ENCODE measurements around the gene PRKCB. TPM values are rescaled to one million over a fixed set of nuclear protein-coding genes. Genes with fewer than 3 reads are reported as not detected.
A peak's percentile ranks its signal among the peaks of the same experiment; 100 is the strongest.
"Not testable (repeated sequence)": the region's sequence is repeated elsewhere in the genome, so short reads cannot be mapped to it uniquely, and the experiment has no call there.

PRKCB gene
- total RNA-seq, 1 donor from 2014 or later = 1.7 TPM

DNA sequence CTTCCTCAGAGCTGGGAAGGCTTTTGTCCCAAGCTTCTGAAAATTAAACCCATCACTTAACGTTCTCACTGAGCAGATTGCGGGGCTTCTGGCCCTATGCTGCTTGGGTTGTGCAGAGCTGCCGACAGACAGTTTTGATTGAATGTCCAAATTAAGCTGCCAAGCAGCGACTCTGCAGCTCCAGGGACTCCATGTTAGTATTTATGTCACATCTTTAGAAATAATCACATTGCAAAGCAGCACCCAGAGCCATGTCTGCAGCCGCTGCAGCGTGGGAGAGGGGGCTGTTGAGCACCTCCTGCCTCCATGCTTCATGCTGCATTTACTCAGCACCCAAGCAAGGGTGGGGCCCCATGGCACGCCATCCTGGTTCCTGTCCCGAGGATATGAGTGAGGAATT is 242.2 kb downstream of the PRKCB start:
- no peak for DNase-seq
- no peak for ATAC-seq (ENCODE audit: poor library complexity)
- intact Hi-C loops (cut with DNase I) = no loop called here

DNA sequence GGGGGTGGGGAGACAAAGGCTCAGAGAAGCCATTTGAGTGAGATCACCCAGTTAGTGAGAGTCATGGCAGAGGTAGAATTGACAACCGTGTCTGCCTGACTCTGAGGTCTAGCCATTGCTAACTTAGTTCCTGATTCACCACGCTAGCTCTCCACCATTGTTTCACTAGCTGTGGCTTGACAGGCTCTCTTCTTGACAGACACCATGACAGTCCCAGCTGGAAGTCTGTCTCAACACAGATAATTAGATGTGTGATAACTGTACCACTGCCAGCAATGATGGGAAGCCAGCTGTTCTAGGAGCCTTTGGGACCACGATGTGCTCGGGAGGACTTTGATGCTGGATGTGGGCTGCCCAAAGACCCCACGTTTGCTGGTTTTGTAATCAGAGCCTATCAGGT is 249.9 kb downstream of the PRKCB start:
- no peak for DNase-seq
- no peak for ATAC-seq (ENCODE audit: poor library complexity)
- intact Hi-C loops (cut with DNase I) = no loop called here

- DNase-seq (no peak), ATAC-seq (ENCODE audit: poor library complexity) (no peak)
- intact Hi-C loops (cut with DNase I) = no loop called here
Observed at GRCh38 chr16:24087891-24088410, 252.2 kb downstream of the PRKCB start.

- intact Hi-C loops (cut with DNase I) = no loop called here
- ATAC-seq (ENCODE audit: poor library complexity) (no peak), DNase-seq (no peak)
Observed at GRCh38 chr16:24088767-24089166, 253.0 kb downstream of the PRKCB start.

GRCh38 chr16:24091125-24091524 is 255.3 kb downstream of the PRKCB start:
- no peak for DNase-seq
- no peak for ATAC-seq (ENCODE audit: poor library complexity)
- intact Hi-C loops (cut with DNase I) = no loop called here

DNA sequence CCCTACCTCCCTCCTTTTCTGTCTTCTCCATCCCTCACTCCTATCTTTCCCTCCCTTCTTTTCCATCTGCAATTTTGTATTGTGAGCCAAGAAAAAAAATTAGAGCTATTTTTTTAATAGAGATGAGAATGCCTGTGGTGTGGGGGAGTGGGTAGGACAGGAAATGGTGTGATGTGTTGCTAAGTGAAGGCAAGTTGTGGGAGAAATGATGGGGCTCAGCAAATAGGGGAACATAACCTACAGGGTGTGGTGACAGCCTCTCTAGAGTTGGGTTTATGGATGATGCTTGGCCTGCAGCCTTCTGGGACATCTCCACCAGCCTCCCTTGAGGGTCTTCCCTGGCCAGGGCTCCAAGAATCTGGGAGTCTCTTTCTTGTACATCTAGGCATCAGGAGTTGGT is 257.3 kb downstream of the PRKCB start:
- no peak for DNase-seq
- no peak for ATAC-seq (ENCODE audit: poor library complexity)
- intact Hi-C loops (cut with DNase I) = no loop called here

DNA sequence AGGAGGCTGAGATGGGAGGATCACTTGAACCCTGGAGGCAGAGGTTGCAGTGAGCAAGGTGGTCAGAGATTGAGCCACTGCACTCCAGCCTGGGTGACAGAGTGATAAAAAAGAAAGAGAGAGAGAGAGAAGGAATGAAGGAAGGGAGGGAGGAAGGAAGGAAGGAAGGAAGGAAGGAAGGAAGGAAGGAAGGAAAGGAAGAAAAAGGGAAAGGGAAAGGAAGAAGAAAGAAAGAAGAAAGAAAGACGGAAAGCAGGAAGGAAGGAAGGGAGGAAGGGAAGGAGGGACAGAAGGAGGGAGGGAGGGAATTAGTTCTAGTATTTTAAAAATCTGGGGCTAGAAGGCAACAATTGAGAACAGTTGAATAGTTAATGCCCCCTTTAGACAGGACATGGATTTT is 258.9 kb downstream of the PRKCB start:
- ATAC-seq (ENCODE audit: poor library complexity) (no peak), DNase-seq (no peak)
- intact Hi-C loops (cut with DNase I) = no loop called here

DNA sequence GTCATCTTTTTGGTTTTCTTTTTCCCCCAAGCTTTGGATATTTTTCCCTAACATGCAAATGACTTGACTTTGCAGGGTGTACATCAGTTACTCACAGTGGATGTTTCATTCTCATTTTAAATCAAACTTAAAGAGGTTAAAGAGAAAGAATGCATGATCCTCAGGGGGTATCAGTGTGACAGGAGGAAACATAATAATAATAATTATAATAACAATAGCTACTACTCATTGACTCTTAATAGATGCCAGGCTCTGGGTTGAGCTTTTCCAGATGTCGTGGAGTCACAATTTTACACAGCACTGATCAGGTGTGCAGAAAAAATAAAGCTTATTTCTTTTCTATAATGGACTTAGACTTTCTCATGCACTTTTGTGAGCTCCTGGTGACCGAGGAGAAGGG is 263.1 kb downstream of the PRKCB start:
- DNase-seq = no peak
- ATAC-seq (ENCODE audit: poor library complexity) = no peak
- intact Hi-C loops (cut with DNase I) = no loop called here

DNA sequence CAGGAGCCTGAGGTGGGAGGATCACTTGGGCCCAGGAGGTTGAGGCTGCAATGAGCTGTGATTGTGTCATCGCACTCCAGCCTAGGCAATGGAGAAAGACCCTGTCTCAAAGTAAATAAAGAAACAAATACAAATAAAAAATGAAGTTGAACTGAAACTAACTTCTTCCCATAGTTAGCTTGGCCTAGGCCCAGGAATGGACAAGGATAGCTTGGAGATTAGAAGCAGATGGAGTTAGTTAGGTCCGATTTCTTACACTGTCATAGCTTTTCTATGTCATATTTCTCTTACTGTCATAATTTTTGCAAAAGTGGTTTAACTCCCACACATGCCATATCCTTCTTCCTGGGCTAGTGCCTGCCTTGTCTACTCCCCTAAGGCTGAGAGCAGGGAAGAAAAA is 265.6 kb downstream of the PRKCB start:
- DNase-seq = no peak
- intact Hi-C loops (cut with DNase I) = no loop called here

GRCh38 chr16:24102209-24102660 is 266.5 kb downstream of the PRKCB start:
- intact Hi-C loops (cut with DNase I) = no loop called here
- no peak for DNase-seq

More for the DNA sequence above, 265.6 kb downstream of the PRKCB start:
- ATAC-seq (ENCODE audit: poor library complexity) = no peak

GRCh38 chr16:24105471-24105870 is 269.7 kb downstream of the PRKCB start:
- ATAC-seq (ENCODE audit: poor library complexity); DNase-seq; intact Hi-C loops (cut with DNase I): not testable (repeated sequence)

More at GRCh38 chr16:24102209-24102660, 266.5 kb downstream of the PRKCB start:
- ATAC-seq (ENCODE audit: poor library complexity) = no peak

DNA sequence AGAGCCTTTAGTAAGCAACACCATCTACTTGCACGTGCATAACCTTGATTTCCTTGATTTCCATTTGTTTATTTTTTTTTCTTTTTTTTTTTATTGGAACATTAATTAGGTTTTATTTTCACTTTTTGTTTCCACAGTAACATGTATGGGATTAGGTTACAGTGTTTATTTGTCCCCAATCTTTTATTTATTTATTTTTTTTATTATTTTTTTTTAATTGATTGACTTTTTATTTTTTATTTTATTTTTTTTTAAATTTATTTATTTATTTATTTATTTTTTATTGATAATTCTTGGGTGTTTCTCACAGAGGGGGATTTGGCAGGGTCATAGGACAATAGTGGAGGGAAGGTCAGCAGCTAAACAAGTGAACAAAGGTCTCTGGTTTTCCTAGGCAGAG is 272.3 kb downstream of the PRKCB start:
- intact Hi-C loops (cut with DNase I); DNase-seq; ATAC-seq (ENCODE audit: poor library complexity): not testable (repeated sequence)

DNA sequence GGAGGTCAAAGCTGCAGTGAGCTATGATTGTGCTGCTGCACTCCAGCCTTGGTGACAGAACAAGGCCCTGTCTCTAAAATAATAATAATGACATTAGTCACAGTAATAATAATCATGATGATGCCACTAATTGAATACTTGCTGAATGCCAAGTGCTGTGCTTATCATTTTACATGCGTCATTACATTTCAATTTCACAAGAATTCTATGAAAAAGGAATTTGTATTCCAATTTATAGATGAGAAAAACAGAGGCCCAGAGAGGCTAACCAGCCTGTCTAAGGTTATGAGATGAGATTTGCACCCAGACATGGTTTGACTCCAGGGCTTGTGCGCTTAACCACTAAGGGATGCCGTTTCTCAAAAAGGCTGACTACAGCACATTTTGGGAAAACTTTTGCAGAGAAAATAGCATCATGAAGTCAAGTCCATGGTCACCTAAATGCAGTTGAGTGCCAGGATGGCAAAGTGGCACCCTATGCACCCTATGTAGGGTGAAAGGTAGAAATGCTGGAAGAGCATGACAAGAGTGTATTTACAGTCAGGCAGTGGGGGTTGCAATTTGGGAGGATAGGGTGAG is 276.0 kb downstream of the PRKCB start:
- ATAC-seq (ENCODE audit: poor library complexity) (no peak), DNase-seq (no peak)
- intact Hi-C loops (cut with DNase I) = no loop called here

DNA sequence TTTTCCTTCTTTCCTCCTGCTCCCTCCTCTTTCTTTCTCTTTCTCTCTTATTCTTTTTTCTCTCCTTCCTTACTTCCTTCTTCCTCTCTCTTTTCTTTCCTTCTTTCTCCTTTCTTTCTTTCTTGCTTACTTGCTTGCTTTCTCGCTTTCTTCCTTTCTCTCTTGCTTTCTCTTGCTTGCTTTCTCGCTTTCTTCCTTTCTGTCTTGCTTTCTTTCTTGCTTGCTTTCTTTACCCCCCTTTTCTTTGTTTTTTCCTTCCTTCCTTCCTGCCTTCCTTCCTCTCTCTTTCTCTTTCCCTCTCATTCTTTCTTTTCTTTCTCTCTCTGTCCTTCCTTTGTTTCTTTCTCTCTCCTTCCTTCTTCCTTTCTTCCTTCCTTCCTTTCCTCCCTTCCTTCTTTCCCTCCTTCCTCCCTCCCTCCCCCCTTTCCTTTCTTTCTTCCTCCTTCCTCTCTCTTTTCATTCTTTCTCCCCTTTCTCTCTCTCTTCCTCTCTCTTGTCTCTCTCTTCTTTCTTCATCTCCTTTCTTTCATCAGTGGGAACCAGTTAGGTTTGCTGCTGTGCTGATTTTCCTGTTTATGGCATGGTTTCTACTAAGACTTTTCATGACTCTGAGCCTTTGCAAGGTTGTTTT is 277.4 kb downstream of the PRKCB start:
- no peak for ATAC-seq (ENCODE audit: poor library complexity)
- no peak for DNase-seq
- intact Hi-C loops (cut with DNase I) = no loop called here

DNA sequence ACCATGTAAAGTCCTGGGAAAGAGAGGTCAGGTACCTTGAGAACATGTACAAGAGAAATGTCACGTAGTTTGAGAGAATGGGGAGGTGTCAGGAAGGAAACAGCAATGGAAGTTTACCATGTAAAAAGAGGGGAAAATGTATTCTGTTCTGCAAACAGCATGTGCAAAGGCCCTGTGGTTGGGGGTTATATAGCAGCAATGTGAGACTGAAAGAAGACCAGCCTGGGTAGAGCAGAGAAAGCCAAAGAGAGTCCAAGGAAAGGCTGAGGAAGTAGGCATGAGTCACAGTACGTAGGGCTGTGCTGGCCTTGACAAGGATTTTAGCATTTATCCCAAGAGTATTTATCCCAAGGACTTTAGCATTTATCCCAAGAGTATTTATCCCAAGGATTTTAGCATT is 279.1 kb downstream of the PRKCB start:
- no peak for ATAC-seq (ENCODE audit: poor library complexity)
- intact Hi-C loops (cut with DNase I) = no loop called here
- no peak for DNase-seq

GRCh38 chr16:24116046-24116776 is 280.4 kb downstream of the PRKCB start:
- ATAC-seq (ENCODE audit: poor library complexity) (peak; percentile 63), DNase-seq (no peak)
- intact Hi-C loops (cut with DNase I) = no loop called here

DNA sequence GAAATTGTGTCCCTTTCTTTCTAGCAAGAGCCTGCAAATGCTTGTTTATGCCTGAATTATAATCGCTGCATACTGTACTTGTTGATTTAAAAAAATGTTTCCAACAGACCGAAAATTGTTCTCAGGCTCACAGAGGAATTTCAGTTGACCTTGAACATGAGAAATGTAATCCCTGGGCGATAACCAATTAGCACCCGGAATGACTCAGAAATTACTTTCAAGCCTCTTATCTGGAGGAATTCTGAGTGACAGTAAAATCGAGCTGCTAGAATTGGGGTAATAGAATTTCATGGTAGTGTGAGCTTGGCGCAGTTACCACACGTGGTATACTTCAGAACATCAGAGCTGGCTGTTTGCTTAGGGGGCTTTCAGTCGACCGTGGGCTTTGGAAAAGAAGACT is 281.2 kb downstream of the PRKCB start:
- intact Hi-C loops (cut with DNase I) = no loop called here
- ATAC-seq (ENCODE audit: poor library complexity) (peak; percentile 42), DNase-seq (no peak)

DNA sequence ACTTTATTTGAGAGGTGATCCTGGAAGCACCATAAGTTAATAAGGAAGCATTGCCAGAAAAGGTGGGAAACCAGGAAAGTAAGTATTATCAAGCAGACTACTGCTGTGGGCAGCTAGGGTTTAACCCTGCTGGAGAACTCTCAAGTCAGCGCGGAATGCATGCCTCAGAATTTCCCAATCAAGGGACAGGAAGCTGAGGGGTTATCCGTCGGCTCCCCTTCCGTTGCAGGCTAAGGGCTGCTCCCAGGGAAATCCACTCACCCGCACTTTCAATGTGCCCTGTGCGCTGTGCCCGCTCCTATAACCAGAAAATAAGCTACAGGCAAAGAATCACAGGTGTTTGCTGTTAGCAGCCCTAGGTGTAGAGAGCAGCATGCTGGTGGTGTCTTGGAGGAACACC is 281.9 kb downstream of the PRKCB start:
- intact Hi-C loops (cut with DNase I) = no loop called here
- DNase-seq (no peak), ATAC-seq (ENCODE audit: poor library complexity) (peak; percentile 16)

DNA sequence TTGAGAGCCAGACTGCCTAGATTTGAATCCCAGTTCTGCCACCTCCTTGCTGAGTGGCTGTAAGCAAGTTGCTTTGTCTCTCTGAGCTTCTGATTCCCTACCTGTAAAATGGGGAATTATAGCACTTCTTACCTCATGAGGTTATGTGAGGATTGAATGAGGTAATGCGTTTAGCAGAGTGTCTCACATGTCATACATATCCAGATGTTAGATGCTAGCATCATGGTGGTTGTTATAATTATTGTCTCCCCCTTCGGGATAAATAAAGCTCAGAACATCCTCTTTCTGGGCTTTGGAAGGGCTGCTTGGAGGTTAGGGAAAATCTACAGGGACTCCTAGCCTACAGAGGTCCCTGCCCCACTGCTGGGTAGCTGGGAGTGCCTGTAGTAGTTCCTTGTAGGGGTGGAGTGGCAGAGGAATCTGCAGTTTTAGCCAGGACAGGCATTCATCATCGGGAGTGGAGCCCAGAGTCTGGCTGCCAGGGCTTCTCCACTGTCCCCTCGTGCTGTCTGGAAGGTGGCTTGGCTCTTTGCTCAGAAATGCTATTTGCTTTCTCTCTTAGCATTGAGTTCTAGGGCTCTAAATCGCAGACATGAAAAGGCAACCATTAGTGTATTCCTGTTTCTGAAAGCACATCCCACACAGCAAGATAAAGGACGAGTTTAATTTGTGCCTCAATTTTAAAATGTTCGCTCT is 282.5 kb downstream of the PRKCB start:
- intact Hi-C loops (cut with DNase I) = no loop called here
- ATAC-seq (ENCODE audit: poor library complexity) = peak; percentile 80
- DNase-seq = peak; percentile 45
